ENCODE measurements around the gene SMTN.
"Not testable (repeated sequence)": the region's sequence is repeated elsewhere in the genome, so short reads cannot be mapped to it uniquely, and the experiment has no call there.

SMTN gene

GRCh38 chr22:31090217-31091085, 9.3 kb downstream of the SMTN start:
- DNase-seq (ENCODE audit: low read depth) = no peak

DNA sequence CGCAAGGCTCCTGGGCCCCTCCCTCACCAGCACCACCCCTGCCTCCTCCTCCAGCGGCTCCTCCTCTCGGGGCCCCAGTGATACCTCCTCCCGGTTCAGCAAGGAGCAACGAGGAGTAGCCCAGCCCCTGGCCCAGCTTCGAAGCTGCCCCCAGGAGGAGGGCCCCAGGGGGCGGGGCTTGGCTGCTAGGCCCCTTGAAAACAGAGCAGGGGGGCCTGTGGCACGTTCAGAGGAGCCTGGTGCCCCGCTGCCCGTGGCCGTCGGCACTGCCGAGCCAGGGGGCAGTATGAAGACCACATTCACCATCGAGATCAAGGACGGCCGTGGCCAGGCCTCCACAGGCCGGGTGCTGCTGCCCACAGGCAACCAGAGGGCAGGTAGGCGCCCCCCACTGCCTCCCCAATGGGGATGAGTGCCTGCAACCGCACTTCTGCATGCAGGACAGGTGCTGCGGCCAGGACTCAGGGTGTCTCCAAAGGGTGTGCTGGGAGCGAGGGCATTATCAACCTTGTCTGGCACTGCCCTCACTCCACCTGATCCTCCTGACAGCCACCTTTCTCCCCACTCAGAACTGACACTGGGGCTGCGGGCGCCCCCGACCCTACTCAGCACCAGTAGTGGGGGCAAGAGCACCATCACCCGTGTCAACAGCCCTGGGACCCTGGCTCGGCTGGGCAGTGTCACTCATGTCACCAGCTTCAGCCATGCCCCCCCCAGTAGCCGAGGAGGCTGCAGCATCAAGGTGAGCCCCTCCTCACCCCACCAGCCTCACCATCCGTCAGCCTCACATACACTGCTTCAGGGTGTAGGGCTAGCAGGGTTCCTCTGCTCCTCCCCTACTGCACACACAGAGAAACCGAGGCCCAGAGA, 10.2 kb downstream of the SMTN start:
- no peak for DNase-seq (ENCODE audit: low read depth)

GRCh38 chr22:31092161-31092560, 11.0 kb downstream of the SMTN start:
- no peak for DNase-seq (ENCODE audit: low read depth)

DNA sequence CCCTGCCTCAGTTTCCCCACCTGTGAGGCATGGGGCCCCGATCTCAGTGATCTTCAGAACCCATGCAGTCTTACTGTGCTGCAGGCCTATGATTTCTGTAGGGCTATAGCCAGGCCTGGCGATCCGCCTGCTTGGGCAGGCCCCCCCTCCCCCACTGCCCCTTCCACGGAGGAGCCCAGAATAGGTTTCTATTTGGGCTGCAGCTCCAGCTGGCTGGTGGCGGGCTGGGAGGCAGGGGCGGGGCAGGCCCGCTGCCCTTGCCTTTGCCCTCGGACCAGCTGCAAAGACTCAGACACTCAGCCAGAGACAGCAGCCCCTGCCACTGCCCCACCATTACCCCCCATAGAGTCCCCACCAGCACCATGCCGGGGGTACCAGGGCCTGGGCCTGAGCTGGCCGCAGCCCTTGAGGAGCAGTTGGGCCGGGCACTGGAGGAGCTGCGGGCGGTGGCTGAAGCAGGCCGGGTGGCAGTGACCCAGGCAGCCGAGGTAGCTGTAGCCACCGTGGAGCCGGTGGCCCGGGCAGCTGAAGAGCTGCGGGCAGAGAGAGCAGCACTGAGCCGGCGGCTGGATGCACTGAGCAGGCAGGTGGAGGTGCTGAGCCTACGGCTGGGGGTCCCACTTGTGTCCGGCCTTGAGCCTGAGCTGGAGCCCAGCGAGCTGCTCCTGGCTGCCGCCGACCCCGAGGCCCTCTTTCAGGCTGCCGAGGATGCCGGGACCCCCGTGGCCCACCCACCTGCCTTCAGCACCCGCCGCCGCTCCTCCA, 12.2 kb downstream of the SMTN start:
- no peak for DNase-seq (ENCODE audit: low read depth)

DNA sequence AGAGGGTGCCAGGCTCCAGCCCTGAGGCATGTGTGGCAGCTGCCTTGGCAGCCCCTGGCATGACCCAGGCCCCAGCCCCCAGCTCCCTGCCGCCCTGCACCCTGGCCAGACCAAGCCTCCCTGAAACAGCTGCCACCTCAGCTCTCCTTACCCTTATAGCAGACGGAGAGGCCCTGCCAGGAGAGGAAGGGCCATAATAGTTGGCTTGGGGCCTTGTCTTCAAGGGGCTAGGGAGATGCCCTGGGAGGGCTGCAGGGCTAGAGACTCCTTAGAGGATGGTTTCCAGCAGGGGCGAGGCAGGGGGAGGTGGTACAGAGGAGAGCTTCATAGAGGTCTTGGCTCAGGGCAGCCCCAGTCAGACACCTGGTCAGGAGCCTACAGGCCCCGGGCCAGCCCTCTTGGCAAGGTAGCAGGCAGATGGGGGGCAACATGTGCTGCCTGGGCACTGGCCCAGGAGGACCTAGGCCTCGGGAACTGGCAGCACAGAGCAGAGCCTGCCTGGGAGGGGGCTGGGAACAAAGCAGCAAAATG, 13.0 kb downstream of the SMTN start:
- no peak for DNase-seq (ENCODE audit: low read depth)

- DNase-seq (ENCODE audit: low read depth) = no peak
Measured at GRCh38 chr22:31094741-31095140, 13.6 kb downstream of the SMTN start.

DNA sequence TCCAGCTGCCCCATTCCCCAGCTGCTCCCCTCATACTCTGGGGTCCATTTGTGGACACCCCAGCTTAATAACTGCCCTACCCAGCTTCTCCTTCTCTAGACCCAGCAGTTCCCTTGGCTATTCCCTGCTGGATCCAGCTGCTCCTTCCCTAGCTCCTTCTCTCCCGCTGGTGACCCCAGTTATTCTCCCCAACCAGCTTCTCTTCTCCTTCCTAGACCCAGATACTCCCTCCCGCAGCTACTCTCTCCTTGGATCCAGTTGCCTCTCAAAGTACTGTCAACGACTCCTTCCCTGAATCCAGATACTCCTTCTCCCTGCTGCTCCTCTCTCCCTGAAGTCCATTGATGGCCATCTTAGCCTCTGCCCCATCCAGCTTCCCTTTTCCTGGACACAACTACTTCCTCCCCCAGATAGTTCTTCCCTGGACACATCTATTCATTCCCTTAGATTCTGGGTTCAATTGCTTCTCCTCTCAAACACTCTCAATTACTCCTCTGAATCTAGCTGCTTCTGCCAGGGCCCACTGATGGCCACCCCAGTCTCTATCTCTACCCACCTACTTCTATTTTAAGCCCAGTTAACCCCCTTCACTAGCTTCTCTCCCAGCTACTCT, 14.6 kb downstream of the SMTN start:
- no peak for DNase-seq (ENCODE audit: low read depth)

- no peak for DNase-seq (ENCODE audit: low read depth)
Measured at GRCh38 chr22:31096657-31097279, 15.7 kb downstream of the SMTN start.

DNA sequence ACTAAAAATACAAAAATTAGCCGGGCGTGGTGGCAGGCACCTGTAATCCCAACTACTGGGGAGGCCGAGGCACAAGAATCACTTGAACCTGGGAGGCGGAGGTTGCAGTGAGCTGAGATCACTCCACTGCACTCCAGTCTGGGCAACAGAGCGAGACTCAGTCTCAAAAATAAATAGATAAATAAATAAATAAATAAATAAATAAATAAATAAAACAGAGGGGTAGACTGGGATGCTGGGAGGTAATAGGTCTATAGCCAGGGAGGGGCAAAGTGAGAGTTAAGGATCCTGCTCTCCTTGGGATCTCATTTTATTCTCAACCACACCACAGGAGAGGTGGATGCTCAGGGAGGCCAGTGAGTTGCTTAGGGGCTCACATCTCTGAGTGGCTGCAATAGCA, 16.4 kb downstream of the SMTN start:
- not testable (repeated sequence) for DNase-seq (ENCODE audit: low read depth)

DNA sequence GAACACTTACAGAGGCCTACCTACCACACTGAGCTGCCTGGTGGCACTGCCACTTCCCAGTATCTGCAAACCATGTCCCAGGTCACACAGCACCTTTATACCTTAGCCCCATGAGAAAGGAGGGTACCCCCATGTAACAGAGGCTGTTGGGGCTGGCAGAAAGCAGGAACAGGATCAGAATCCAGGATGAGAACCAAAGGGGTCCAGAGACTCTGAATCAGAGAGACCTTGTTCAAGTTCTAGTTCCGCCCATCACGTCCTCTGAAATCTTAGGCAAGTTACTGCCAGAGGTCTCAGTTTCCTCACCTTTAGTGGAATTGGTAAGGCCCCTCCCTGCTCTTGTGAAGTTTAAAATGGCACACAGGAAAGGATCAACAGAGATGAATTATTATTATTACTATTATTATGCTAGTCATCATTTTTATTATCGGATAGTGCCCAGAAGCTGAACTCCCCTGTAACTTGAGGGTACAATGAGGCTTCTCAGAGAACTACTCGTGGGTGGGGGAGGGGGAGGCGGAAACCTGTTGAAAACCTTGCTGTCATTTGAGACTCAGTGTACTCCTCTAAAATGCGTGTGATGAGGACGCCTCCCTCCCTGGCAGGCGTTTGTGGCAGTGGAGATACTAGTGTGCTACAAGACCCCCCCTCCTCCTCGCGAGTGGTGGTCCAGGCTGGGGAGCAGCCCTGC, 17.0 kb downstream of the SMTN start:
- no peak for DNase-seq (ENCODE audit: low read depth)

DNA sequence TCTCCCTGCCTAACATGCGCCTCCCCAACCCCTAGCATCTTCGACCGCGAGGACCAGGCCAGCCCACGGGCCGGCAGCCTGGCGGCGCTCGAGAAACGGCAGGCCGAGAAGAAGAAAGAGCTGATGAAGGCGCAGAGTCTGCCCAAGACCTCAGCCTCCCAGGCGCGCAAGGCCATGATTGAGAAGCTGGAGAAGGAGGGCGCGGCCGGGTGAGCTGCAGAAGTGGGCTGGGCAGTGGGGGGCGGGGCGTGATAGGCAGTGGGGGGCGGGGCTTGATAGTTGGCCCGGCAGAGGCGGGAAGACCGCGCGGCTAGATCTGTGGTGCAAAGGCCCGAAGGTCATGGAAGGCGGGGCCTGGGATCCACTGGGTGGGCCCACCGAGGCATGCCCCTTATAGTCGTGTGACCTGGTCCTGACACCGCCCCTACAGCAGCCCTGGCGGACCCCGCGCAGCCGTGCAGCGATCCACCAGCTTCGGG, 17.6 kb downstream of the SMTN start:
- DNase-seq (ENCODE audit: low read depth) = no peak

DNA sequence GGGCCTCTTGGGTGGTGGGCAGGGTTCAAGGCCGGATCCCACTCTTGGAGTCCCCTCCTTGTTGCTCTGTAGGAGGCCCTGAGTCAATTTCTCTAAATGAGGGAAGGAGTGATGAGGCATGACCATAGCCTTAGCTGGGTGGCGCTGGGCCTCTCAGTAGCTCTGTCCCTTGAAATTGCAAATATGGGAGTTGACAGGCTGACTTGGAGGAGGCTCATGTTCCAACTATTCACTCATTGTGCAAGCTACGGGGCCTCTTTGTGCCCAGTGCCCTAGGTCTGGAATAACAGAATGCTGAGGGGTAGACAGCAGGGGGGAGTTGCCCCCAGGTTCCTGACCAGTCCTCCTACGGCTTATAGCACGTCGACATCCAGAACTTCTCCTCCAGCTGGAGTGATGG, 18.3 kb downstream of the SMTN start:
- no peak for DNase-seq (ENCODE audit: low read depth)

DNA sequence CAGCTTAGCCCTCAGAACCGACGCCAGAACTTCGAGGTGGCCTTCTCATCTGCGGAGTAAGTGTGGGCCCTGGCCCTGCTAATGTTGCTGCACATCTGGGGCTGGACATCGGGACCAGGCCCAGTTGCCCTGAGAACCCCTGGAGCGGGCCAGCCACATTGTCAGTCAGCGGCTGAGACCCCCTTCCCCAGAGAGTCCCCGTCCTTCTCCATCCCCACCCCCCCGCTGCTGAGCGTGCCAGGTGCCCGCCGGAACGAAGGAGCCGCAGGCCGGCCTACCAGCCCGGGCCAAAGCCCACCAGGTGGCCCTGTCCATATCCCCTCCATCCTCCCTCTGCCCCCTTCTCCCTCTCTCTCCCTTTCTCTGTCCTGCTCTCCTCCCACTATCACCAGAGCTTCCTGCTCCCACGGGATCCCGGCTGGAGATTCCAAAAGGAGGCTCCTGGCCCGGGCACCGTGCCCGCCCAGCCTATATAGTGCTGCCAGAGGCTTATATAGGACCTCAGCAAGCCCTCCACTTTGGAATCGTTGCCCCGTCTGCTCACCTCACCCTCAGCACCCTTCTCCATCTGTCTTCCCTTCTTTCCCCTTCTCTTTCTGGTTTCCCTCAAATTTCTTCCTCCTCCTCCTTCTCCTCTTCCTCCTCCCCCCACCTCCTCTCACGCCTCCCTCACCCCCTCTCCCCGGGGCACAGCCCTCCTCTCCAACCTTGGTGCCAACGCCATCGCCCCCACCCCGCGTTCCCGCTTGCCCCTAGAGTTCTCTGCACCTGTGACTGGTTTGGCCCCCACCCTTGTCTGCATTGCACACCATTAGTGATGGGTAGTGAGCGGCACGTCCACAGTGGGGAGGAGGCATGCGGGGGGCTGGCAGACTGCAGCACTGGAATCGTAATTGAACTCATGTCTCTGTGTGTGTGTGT, 19.0 kb downstream of the SMTN start:
- no peak for DNase-seq (ENCODE audit: low read depth)

DNA sequence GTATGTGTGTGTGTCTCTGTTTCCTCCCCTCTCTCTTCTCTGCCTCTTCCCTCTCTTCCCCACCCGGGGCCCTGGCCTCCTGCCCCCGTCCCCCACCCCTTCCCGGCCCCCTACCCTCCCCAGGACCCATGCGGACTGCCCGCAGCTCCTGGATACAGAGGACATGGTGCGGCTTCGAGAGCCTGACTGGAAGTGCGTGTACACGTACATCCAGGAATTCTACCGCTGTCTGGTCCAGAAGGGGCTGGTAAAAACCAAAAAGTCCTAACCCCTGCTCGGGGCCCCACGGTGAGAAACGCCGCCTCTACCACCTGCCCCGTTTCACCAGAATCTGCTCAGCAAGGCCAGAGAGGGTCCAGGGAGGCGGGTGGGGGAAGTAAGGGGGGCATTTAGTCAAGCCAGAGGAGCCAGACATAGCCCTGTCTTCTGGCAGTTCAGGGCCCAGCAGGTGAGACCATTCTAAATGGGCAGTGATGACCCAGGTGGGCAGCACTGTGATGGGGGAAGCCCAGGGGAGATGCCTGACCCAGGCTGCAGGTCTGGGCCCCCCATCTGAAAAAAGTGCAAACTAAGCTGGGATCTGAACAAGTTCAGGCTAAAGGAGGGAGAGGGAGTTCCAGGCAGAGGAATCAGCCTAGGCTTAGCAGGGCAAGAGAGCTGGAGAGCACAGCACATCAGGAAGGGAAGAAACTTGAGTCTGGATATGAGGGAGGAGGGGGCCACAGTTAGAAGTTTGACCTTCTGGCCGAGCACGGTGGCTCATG, 19.8 kb downstream of the SMTN start:
- DNase-seq (ENCODE audit: low read depth) = no peak

GRCh38 chr22:31102441-31103081, 21.4 kb downstream of the SMTN start:
- peak; percentile 98 for DNase-seq (ENCODE audit: low read depth)

DNA sequence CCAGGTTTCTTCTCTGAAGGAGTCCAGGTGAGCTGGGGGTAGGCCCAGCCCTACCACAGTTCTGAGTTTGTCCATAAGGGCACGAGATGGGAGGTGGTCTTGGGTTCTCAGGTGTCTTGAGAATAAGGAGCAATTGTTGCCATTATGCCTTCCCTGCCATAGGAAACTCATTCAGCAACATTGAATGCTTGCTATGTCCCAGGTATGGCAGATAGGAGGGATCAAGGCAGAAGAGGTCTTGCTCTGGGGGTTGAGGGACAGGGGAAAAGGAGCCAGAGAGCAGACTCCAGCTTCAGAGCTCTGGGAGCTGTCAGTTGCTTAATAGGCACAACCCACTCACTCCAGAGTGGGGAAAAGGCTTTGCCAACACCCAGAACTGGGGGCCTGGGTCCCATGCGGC, 22.0 kb downstream of the SMTN start:
- DNase-seq (ENCODE audit: low read depth) = no peak

GRCh38 chr22:31103899-31104694, 23.0 kb downstream of the SMTN start:
- DNase-seq (ENCODE audit: low read depth) = no peak

Measured in fibroblast of the conjunctiva (primary cell).